ENCODE results near the gene CELA2B. TPM values are rescaled to one million over a fixed set of nuclear protein-coding genes. Genes with fewer than 3 reads are reported as not detected.

Gene CELA2B
- not detected for total RNA-seq

DNA sequence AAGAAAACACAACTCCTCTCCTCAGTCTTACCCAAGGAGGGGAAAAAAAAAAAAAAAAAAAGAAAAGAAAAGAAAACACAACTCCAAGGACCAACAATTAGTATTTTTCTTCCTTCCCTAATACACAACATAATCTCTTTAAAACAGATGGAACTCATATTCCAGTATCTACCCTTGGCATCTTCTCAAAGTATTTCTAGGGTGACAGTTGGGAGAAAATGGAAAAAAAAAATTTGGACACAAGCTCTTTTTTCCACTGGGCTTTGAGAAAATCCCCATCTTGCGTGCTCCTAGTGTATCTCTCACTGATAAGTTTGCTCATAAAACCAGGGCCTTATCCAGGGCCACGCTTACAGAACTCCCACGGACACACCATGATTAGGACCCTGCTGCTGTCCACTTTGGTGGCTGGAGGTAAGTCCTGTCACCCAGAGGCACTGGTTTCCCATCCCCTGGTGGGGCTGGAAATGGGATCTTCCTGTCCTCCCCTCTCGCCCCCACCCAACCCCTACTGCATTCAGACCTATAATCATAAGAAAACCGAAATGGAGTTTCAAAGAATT is at the start of gene CELA2B:
CELA2B (plus strand) TSS at position 353 of the 563 bp plus-strand sequence; CDS start at position 375, 22 bp downstream.

GRCh38 chr1:15456313-15456954 is 19.5 kb upstream of the CELA2B start, which contains the start of gene CELA2A:
Gene CELA2A (plus strand): TSS chr1:15456732. CDS start chr1:15456754, 22 bp downstream.

DNA sequence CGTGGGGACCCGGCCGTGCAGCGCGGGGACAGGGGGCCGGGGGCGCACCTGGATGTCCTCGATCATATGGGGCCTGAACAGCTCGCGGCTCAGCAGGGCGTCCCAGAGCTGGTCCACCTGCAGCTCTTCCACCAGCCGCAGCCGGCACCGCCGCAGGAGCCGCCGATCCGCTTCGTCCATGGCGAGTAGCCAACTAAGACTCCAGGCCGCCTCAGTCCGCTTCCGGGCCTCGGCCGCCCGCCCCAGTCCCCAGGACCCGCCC is 48.0 kb downstream of the CELA2B start, which contains the start of gene CASP9:
CASP9 (minus strand) TSS at position 195 of the 262 bp plus-strand sequence; CDS start at position 180, 15 bp downstream.

DNA sequence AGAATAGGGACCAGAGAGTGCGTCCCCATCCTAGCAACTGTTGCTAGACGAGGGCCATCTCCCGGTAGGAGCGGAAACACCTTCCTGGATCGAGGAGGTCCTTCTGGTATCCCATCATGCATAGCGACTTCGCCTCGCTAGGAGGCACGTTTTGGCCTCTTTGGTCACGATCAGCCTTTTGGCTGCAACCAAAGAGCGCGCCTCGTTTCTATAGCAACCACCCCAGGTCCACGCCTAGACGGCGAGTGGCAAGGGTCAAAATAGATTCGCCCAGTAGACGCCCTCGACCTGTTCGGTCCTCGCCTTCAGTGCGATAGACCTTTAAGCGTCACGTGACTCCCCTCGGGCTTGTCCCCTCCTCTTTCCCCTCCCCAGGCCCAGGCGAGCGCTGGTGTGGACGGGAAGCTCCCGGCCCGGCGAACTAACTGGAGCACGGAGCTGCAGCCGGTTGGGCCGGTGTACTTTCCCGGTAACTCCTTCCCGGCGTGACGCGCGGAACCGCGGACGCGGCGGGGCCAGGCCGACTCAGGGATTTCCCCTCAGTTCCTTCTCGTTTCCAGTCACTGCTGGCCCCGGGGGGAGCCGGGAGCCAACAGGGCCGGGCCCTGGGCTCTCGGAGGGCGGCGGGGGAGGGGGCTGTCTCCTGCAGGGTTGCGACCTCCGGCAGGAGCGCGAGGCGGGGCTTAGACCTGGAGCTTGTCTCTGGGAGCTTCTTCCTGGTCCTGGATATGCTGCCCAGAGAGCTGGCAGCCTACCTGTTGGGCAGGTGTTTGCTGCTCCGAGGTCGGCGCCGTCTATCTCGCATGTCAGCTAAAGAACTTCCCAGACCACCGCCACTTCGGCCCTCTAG is 50.8 kb downstream of the CELA2B start, which contains the start of gene DNAJC16:
DNAJC16 (plus strand) TSS at position 359 of the 850 bp plus-strand sequence. CDS start 2,258 bp downstream, outside the sequence.

Other genes with a start within 250 kb of the CELA2B start
- 3.2 TPM for gene FHAD1, start 228.9 kb upstream of the CELA2B start, total RNA-seq
- 15.1 TPM for gene EFHD2, start 66.2 kb upstream of the CELA2B start, total RNA-seq
- 0.47 TPM for gene CTRC, start 37.7 kb upstream of the CELA2B start, total RNA-seq
- not detected for gene CELA2A, start 19.4 kb upstream of the CELA2B start, total RNA-seq
- gene CASP9, start 48.1 kb downstream of the CELA2B start, total RNA-seq = 33.8 TPM
- 19.3 TPM for gene DNAJC16, start 50.7 kb downstream of the CELA2B start, total RNA-seq
- gene AGMAT, start 108.9 kb downstream of the CELA2B start, total RNA-seq = 20.6 TPM
- gene DDI2, start 141.4 kb downstream of the CELA2B start, total RNA-seq = 55.6 TPM
- gene PLEKHM2, start 208.2 kb downstream of the CELA2B start, total RNA-seq = 53.5 TPM